Measurements from ENCODE around the gene TCTA.

TCTA gene

DNA sequence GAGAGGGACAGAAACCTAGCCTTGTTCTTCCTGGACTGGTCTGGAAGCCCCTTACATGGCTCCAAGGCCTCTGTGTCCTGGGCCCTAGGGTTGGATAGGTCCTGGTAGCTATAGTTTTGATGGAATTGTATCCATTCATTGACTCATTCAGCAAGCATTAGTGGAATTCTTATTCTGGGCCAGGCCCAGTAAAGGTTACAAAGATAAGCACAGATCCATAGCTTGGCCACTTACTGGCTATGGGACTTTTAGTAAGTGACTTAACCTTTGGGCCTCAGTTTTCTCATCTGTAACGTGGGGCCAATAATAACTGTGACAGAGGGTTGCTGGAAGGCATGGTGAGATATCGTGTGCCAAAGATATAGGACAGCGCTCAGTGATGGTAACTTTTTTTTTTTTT lies 44.2 kb downstream of the TCTA start:
- FAIRE-seq (no peak), DNase-seq (ENCODE audit: insufficient read length, low spot score) (no peak)

DNA sequence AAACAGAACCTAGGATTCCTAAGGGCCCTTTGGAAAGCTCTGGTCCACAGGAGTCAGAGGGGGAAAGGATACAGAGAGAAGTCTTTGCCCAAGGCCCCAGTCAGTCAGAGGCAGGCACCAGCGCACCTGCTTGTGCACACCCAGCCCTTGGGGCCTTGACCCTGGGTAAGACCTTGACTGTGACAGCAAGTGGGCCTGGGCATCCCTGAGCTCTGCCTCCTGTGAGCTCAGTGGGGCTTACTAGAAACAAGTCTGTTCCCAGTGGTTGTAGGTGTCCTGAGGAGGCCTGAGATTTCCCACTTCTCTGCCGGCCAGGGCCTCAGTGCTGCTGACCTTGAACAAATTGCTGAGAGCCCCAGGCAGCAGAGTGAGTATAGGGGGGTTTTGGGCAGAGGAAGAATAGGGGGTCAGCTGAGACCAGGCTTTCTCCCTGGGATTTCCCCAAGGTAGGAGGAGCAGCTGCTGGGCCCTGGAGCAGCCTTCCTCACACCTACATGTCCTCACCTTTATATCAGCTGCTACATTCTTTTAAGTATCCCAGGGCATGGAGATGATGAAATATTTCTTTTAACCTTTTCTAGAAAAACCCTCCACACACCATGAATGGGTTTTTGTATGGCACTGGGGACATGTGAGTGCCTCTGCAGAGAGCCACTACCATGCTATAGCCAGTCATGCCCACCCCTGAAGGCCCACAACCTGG lies 48.1 kb downstream of the TCTA start:
- DNase-seq (ENCODE audit: insufficient read length, low spot score), result no peak

DNA sequence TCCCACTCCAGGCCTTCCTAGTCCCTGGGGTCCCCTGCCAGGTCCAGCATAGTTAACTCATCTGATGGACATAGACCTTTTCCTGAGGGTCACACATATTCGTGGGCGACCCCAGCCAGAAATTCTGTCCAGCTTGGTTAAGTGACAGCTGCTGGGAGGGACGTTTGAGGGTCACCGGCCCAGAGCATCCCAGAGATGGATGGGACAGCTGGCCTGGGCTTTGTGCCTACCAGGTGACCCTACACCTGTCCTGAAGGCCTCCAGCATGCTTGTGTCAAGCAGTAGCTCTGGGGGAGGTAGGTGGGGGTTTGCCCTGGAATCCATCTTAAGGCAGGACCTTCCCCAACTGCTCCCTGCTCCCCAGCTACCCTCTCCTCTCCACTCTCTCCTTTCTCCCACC lies 48.7 kb downstream of the TCTA start:
- no peak for FAIRE-seq
- no peak for DNase-seq (ENCODE audit: insufficient read length, low spot score)

More for the DNA sequence above, 48.1 kb downstream of the TCTA start:
- FAIRE-seq, result no peak

DNA sequence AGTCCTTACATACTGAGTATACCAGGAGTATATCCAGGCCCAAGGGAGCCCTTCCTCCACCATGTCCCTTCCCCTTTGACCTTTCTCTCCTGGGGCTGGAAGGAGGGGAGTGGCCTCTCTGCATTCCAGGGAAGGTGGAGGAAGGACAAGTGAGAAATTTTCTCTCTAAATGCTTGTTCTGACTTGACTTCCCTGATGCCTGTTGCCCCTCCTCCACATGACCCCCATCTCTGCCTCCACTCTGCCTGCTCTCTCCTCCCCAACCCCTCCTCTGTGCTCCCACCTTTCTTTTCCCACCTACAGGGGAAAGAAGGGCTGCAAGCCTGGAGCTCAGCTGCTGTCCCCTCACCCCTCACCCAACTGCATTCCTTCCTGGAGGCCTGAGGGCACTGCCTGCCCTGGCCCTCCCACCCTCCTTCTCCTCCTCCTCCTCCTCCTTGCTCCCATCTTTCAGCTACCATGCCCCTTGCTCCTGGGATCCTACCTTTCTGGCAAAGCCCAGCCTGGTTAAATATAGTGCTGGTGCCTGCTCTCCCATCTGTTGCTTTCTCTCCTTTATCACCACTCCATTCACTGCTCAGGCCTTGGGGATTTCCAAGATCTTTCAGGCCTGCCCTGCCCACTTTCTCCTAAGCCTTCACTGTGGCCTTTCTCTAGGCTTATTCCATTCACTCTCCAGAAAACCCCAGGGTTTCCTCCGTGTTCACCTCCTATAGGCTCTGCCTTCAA lies 49.4 kb downstream of the TCTA start:
- FAIRE-seq (no peak), DNase-seq (ENCODE audit: insufficient read length, low spot score) (no peak)

DNA sequence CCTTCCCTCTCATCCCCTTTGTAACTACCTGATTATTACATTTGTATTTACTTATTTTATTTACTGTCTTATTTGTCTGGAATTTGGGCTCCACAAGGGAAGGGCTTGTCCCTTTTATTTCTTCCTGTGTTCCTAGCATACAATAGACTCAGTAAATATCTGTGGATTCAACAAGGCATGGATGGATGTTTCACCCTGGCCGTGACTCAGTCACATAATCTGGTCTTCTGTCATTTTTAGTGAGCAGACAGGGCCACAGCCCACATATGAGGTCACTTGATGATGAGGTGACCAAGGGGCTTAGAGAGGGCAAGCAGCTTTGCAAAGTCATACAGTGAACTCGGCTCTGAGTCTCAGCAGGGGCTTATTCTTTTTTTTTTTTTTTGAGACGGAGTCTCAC lies 50.0 kb downstream of the TCTA start:
- DNase-seq (ENCODE audit: insufficient read length, low spot score) (no peak), FAIRE-seq (no peak)

DNA sequence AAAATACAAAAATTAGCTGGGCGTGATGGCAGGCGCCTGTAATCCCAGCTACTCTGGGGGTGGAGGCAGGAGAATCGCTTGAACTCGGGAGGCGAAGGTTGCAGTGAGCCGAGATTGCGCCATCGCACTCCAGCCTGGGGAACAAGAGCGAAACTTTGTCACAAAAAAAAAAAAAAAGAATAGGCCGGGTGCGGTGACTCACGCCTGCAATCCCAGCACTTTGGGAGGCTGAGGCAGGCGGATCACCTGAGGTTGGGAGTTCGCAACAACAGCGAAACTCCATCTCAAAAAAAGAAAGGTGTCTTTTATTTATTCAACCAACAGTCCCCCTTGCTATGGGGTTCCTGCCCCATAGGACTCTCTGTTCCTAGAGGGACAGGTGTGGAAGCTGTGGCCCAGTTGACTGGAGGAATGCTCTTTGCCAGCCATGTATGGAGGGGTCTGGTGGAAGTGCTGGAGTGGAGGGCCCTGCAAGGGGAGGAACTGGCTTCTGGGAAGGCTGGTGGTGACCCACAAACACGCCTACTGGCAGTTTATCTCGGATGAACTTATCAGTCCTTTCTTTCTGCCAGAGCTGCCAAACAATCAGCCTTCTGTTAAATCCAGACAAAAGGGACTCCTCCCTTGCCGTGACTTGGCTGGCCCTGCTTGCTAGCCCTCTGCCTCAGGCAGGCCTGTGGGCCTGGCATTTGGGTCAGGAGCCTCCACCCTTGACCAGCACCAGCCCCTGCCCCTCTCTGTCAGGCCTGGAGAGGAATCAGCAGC lies 53.2 kb downstream of the TCTA start:
- DNase-seq (ENCODE audit: insufficient read length, low spot score) (no peak), FAIRE-seq (no peak)

Data from GM19239 (cell line).